GM12878 (cell line): ENCODE measurements around the gene A1BG. TPM values are rescaled to one million over a fixed set of nuclear protein-coding genes. Genes with fewer than 3 reads are reported as not detected.
"Not testable (repeated sequence)": the region's sequence is repeated elsewhere in the genome, so short reads cannot be mapped to it uniquely, and the experiment has no call there.

Source experiments
- ATAC-seq: fragments of 200-7000 bp; cut with Tn5 transposase; 3 replicates; pipeline ENCODE4 v1.9.1; 2020; ENCODE audit warnings: mild to moderate bottlenecking, moderate library complexity
- BruUV-seq: library from RNA; stranded (reverse); fragments of 400-500 nt; replicated peaks from 2 replicates; lab custom pipeline; 2021; lab: Mats Ljungman, UMichigan
- CTCF ChIA-PET: fragments of 300-600 bp; sonication (Branson Sonifier 250); formaldehyde crosslinking; extraction: SDS; loops from one replicate; lab custom pipeline; 2021; ENCODE audit warnings: inconsistent platforms; lab: Yijun Ruan, JAX
- POLR2A ChIA-PET: fragments of 350-600 bp; formaldehyde crosslinking; extraction: SDS; loops from one replicate; lab custom pipeline; 2021; ENCODE audit warnings: inconsistent platforms; lab: Charles Lee
- RAD21 ChIA-PET: fragments of 300-600 bp; sonication (Branson Sonifier 250); formaldehyde crosslinking; loops from one replicate; lab custom pipeline; 2023; ENCODE audit warnings: antibody characterized with exemption; ENCODE audit not compliant: unreplicated experiment; lab: Charles Lee
- SMC1A ChIA-PET: fragments of 300-600 bp; sonication (Branson Sonifier 250); formaldehyde crosslinking; loops from one replicate; lab custom pipeline; 2023; ENCODE audit not compliant: unreplicated experiment, uncharacterized antibody; lab: Charles Lee
- DNase-seq: peaks from one replicate; pipeline ENCODE4 v3.0.0-alpha.2; 2011; ENCODE audit warnings: low read depth, low spot score
- FAIRE-seq: peaks from 3 replicates; lab custom pipeline; 2011; peaks lifted over from hg19 to GRCh38; lab: Jason Lieb, UNC
- H2AFZ ChIP-seq: 2 replicates; pipeline ENCODE4 v1.6.0; 2011; ENCODE audit warnings: low read depth, low read length, control low read depth; ENCODE audit not compliant: control insufficient read depth
- H3K27ac ChIP-seq: 2 replicates; pipeline ENCODE4 v1.5.1; 2011; ENCODE audit warnings: control low read depth; ENCODE audit not compliant: control insufficient read depth, insufficient read depth
- H3K27me3 ChIP-seq, 2 experiments: replicated peaks in 1 of 2; 2 replicates each; pipeline versions ENCODE4 v1.6.0 to v1.6.1; 2011; ENCODE audit warnings: low read length in 1 of 2; ENCODE audit not compliant: control insufficient read depth in 2 of 2, insufficient read depth in 2 of 2
- H3K36me3 ChIP-seq, 2 experiments: 2 replicates each; pipeline ENCODE4 v1.5.1; 2011; ENCODE audit warnings: low read length in 1 of 2; ENCODE audit not compliant: control insufficient read depth in 2 of 2, insufficient read depth in 2 of 2
- H3K4me1 ChIP-seq: 2 replicates; pipeline ENCODE4 v1.6.1; 2011; ENCODE audit warnings: mild to moderate bottlenecking, low read length, moderate library complexity, mixed read lengths; ENCODE audit not compliant: control insufficient read depth, insufficient read depth
- H3K4me2 ChIP-seq: 2 replicates; pipeline ENCODE4 v1.6.0; 2011; ENCODE audit warnings: control low read depth; ENCODE audit not compliant: control insufficient read depth, insufficient read depth
- H3K4me3 ChIP-seq: fragments of 200-600 bp; sonication (generic); 2 replicates; pipeline ENCODE4 v1.5.1; 2016
- H3K79me2 ChIP-seq: 2 replicates; pipeline ENCODE4 v1.6.0; 2011; ENCODE audit warnings: low read length; ENCODE audit not compliant: control insufficient read depth, insufficient read depth
- H3K9ac ChIP-seq: 2 replicates; pipeline ENCODE4 v1.8.0; 2011; ENCODE audit warnings: low read length, control low read depth, mixed read lengths; ENCODE audit not compliant: control insufficient read depth, insufficient read depth
- H3K9me3 ChIP-seq: replicated peaks from 3 replicates; pipeline ENCODE4 v1.5.1; 2011; ENCODE audit warnings: mild to moderate bottlenecking, low read length; ENCODE audit not compliant: control insufficient read depth, insufficient read depth
- H4K20me1 ChIP-seq: 2 replicates; pipeline ENCODE4 v1.6.0; 2011; ENCODE audit not compliant: control insufficient read depth, insufficient read depth
- CTCF ChIP-seq, 3 experiments: IDR thresholded peaks in 2 of 3; conservative IDR thresholded peaks in 1 of 3; 2 replicates each; pipeline ENCODE4 v1.5.1; 2011; ENCODE audit warnings: low read depth in 3 of 3, low read length in 3 of 3, mild to moderate bottlenecking in 3 of 3, control low read depth in 2 of 3, moderate library complexity in 2 of 3, inconsistent platforms in 1 of 3, mixed read lengths in 1 of 3; ENCODE audit not compliant: control insufficient read depth in 2 of 3, insufficient read depth in 1 of 3; ENCODE audit errors: extremely low read depth in 1 of 3
- EED ChIP-seq: sonication (generic); IDR thresholded peaks from 2 replicates; pipeline ENCODE4 v1.6.1; 2016; ENCODE audit warnings: antibody characterized with exemption, low read depth
- NFXL1 ChIP-seq: fragments of 450-650 bp; IDR thresholded peaks from 2 replicates; pipeline ENCODE4 v1.6.1; 2017; ENCODE audit warnings: antibody characterized with exemption, mild to moderate bottlenecking, borderline replicate concordance
- ZBTB33 ChIP-seq: fragments of 450-650 bp; IDR thresholded peaks from 2 replicates; pipeline ENCODE4 v1.6.1; 2017; ENCODE audit warnings: mild to moderate bottlenecking
- ZNF274 ChIP-seq: IDR thresholded peaks from one replicate; pipeline ENCODE4 v1.8.0; 2011; ENCODE audit not compliant: insufficient read length, insufficient read depth
- WGBS: methylation state at CpG from one replicate; pipeline ENCODE4 v1.1.6; 2016; ENCODE audit warnings: low lambda C conversion rate; ENCODE audit not compliant: insufficient replicate concordance, insufficient coverage; ENCODE audit errors: missing lambda C conversion rate; 5-methylcytosine and 5-hydroxymethylcytosine counted together
- in situ Hi-C: fragments of 300-500 bp; cut with MboI; formaldehyde crosslinking; loops from 9 replicates; pipeline ENCODE4 v1.14.3; 2018; ENCODE audit warnings: mixed read lengths
- intact Hi-C: fragments of 100-400 bp; cut with micrococcal nuclease; formaldehyde crosslinking; loops from one replicate; pipeline ENCODE4 v1.14.2; 2022; ENCODE audit not compliant: unreplicated experiment
- polyA plus RNA-seq, 11 experiments: library from polyadenylated mRNA; depleted of rRNA in 4 of 11; unstranded in 6 of 11; stranded (reverse) in 5 of 11; fragments of >200 nt; fragmentation: Nextera tagmentation in 4 of 11; fragmentation: Illumina TruSeq in 1 of 11; extraction: Ambion mirVana in 4 of 11; extraction: Trizol in 1 of 11; gene quantifications; 1 replicate in 1 of 11; 2 replicates in 10 of 11; pipeline versions ENCODE4 v1.2.1 to v1.2.3, GENCODE V29; 2011 to 2016; ENCODE audit warnings: inconsistent platforms in 2 of 11, missing spikeins in 2 of 11, low read depth in 1 of 11
- total RNA-seq, 4 experiments: library from RNA; depleted of rRNA in 3 of 4; stranded (reverse); fragments of >200 nt in 3 of 4; fragmentation: Illumina TruSeq in 1 of 4; extraction: Trizol in 1 of 4; gene quantifications; 2 replicates each; pipeline versions ENCODE4 v1.2.1 to v1.2.3, GENCODE V29; 2013 to 2021
- TF ChIP-seq, protein P1 (sequence below): fragments of 450-650 bp; IDR thresholded peaks from 2 replicates; pipeline ENCODE4 v1.6.1; 2017; ENCODE audit warnings: low read depth, mild to moderate bottlenecking, moderate library complexity

A1BG gene
- total and polyA plus RNA-seq, 10 of the 15 experiments (the other 5 are each of a cell fraction or from before 2014, with no cell fraction given), result 0.34 to 29.6 (median 11.8) TPM

DNA sequence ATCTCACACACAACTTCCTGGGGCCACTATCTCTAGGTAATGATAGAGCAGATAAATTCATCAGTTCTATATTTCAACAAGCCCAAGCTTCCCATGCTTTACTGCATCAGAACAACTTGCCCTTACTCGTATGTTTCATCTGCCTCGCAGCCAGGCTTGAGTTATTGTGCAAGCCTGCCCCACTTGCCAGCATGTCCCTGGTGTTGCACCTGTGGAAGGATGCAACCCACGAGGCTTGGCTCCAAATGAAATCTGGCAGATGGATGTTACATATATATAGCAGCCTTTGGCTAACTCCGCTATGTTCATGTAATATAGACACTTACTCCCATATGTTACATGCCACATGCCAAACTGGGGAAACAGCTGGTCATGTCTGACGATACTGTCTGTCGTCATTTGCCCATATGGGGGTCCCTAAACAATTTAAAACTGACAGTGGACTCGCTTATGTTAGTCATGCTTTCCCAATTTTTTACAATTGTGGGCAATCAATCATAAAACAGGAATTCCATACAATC is 41.9 kb downstream of the A1BG start (continued):
- TF ChIP-seq, protein P1, sequence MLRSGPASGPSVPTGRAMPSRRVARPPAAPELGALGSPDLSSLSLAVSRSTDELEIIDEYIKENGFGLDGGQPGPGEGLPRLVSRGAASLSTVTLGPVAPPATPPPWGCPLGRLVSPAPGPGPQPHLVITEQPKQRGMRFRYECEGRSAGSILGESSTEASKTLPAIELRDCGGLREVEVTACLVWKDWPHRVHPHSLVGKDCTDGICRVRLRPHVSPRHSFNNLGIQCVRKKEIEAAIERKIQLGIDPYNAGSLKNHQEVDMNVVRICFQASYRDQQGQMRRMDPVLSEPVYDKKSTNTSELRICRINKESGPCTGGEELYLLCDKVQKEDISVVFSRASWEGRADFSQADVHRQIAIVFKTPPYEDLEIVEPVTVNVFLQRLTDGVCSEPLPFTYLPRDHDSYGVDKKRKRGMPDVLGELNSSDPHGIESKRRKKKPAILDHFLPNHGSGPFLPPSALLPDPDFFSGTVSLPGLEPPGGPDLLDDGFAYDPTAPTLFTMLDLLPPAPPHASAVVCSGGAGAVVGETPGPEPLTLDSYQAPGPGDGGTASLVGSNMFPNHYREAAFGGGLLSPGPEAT, result no peak
- TF ChIP-seq NFXL1 (no peak), ZNF274 (no peak), CTCF (IDR thresholded peaks at IDR 0.05 in 2 of 3, conservative IDR thresholded peaks at IDR 0.05 in 1 of 3; ENCODE audit: control insufficient read depth in 2 of 3, extremely low read depth in 1 of 3, insufficient read depth in 1 of 3, low read depth in 3 of 3, low read length in 3 of 3) (no peak), EED (no peak)
- TF ChIP-seq, all 136 proteins: peak for 0

DNA sequence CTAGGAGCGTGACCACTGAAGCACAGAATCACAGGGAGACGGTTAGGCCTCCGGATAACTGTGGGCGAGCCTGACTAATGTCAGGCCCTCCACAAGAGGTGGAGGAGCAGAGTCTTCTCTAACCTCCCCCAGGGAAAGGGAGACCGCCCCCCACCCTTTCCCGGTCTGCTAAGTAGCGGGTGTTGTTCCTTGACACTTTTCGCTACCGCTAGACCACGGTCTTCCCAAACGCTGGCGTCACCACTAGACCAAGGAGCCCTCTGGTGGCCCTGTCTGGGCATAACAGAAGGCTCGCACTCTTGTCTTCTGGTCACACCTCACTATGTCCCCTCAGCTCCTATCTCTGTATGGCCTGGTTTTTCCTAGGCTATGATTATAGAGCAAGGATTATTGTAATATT is 42.6 kb downstream of the A1BG start:
- H2AFZ ChIP-seq, in situ Hi-C loops, CTCF ChIA-PET, H3K4me2 ChIP-seq, BruUV-seq, H3K9ac ChIP-seq, H3K27ac ChIP-seq, RAD21 ChIA-PET, H3K4me3 ChIP-seq, DNase-seq, H3K9me3 ChIP-seq, POLR2A ChIA-PET, ATAC-seq, H3K27me3 ChIP-seq, H3K4me1 ChIP-seq, FAIRE-seq, intact Hi-C loops, H4K20me1 ChIP-seq: not testable (repeated sequence)
- H3K79me2 ChIP-seq, result peaks cover 19% of the 10 kb centered on the region
- peak; percentile 96 for TF ChIP-seq ZBTB33
- WGBS, result 95% methylated on average over 13 of the region's 13 CpGs
- H3K36me3 ChIP-seq, result peaks cover 9 to 39% of the 10 kb centered on the region in 2 experiments
- SMC1A ChIA-PET, result interaction anchor here (1.4 kb wide), 1 partner anchor 36 kb away, joined by 4 read pairs; no protein-coding TSS in a partner anchor
